ENCODE measurements around the gene ATP6V0E1.

The ATP6V0E1 gene

DNA sequence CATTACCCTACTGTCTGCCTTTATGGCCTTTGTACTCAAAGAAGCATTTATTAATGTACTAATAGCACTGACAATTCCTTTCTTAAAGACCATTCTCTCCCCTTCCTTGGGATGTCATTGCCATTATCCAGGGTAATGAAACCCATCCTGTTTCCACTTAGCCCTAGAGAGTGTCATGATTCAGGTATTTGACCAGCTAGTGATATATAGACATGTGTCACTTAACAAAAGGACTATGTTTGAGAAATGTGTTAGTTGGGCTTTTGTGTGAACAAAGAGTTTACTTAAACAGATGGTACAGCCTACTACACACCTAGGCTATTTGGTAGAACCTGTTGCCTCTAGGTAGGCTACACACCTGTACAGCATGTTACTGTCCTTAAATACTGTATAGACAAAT lies 2.0 kb downstream of the ATP6V0E1 start:
- ChIA-PET CTCF (interaction anchor here (0.6 to 0.7 kb wide), 2 partner anchors 25 to 31 kb away, joined by 3 read pairs; no protein-coding TSS in a partner anchor), POLR2A (no interaction called here)
- no peak for TF ChIP-seq ZIC2 (tag by site-specific recombination; IDR thresholded peaks at IDR 0.05)
- 0 out of 2 replicates have a peak, but pooled peaks have one; percentile 32 for TF ChIP-seq SCRT1 (tag by site-specific recombination; IDR thresholded peaks at IDR 0.05; ENCODE audit: borderline replicate concordance)
- TF ChIP-seq ZNF660 (tag by site-specific recombination; IDR thresholded peaks at IDR 0.05) = no peak
- TF ChIP-seq ZNF214 (tag by site-specific recombination; IDR thresholded peaks at IDR 0.05; ENCODE audit: borderline replicate concordance) = no peak
- peak; percentile 78 for TF ChIP-seq SCRT2 (tag by site-specific recombination; IDR thresholded peaks at IDR 0.05)
- Histone ChIP-seq H3K36me3 (ENCODE audit: control insufficient read depth in 2 of 2, insufficient read depth in 1 of 2, low read length in 2 of 2) (peaks cover 11 to 31% of the 10 kb centered on the region in 2 experiments; a peak in 2 of 3 replicates), H3K27ac (ENCODE audit: extremely low read depth, low read depth, low read length) (no peak overlapping the region), H3K4me1 (ENCODE audit: control insufficient read depth, insufficient read depth, low read length) (no peaks in the 10 kb centered on the region; the same call in 1 of the 2 replicates), H3K4me3 (ENCODE audit: low read depth, low read length) (no peak overlapping the region), H3K9me3 (ENCODE audit: control insufficient read depth, insufficient read depth, low read depth, low read length) (no peaks in the 10 kb centered on the region)

DNA sequence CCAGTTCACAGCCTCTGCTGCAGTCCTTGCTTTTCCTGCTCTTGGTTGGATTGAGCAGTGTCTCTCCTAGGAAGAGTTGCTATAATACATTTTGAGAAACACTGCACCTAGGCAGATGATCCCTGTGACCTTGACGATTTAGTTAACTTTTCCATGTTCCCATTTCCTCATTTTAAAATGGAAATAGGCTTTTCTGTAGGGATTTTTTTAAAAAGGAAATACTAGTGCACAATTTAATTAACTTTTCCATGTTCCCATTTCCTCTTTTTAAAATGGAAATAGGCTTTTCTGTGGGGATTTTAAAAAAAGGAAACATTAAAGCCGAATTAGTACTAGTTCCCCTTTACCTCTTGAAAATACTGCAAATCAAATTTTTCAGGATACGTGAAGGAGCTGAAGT lies 4.7 kb downstream of the ATP6V0E1 start:
- Histone ChIP-seq H3K4me3 (ENCODE audit: low read depth, low read length) (no peak overlapping the region), H3K27ac (ENCODE audit: extremely low read depth, low read depth, low read length) (no peak overlapping the region), H3K4me1 (ENCODE audit: control insufficient read depth, insufficient read depth, low read length) (no peaks in the 10 kb centered on the region; the same call in 1 of the 2 replicates), H3K9me3 (ENCODE audit: control insufficient read depth, insufficient read depth, low read depth, low read length) (no peaks in the 10 kb centered on the region), H3K36me3 (ENCODE audit: control insufficient read depth in 2 of 2, insufficient read depth in 1 of 2, low read length in 2 of 2) (peaks cover 14 to 44% of the 10 kb centered on the region in 2 experiments; a peak in 2 of 3 replicates)
- ChIA-PET POLR2A (no interaction called here), CTCF (interaction anchor here (0.7 to 1.1 kb wide), 2 partner anchors 27 to 188 kb away, joined by 4 read pairs; no protein-coding TSS in a partner anchor)
- TF ChIP-seq, protein P1, sequence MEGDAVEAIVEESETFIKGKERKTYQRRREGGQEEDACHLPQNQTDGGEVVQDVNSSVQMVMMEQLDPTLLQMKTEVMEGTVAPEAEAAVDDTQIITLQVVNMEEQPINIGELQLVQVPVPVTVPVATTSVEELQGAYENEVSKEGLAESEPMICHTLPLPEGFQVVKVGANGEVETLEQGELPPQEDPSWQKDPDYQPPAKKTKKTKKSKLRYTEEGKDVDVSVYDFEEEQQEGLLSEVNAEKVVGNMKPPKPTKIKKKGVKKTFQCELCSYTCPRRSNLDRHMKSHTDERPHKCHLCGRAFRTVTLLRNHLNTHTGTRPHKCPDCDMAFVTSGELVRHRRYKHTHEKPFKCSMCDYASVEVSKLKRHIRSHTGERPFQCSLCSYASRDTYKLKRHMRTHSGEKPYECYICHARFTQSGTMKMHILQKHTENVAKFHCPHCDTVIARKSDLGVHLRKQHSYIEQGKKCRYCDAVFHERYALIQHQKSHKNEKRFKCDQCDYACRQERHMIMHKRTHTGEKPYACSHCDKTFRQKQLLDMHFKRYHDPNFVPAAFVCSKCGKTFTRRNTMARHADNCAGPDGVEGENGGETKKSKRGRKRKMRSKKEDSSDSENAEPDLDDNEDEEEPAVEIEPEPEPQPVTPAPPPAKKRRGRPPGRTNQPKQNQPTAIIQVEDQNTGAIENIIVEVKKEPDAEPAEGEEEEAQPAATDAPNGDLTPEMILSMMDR (tag by site-specific recombination; IDR thresholded peaks at IDR 0.05) = no peak
- TF ChIP-seq PRDM2 (tag by site-specific recombination; IDR thresholded peaks at IDR 0.05; ENCODE audit: borderline replicate concordance) (no peak), ZNF169 (tag by site-specific recombination; IDR thresholded peaks at IDR 0.05) (no peak), ZNF24 (tag by site-specific recombination; IDR thresholded peaks at IDR 0.05) (no peak), ZNF366 (tag by site-specific recombination; conservative IDR thresholded peaks at IDR 0.05) (no peak), YY2 (tag by site-specific recombination; IDR thresholded peaks at IDR 0.05) (no peak), OSR2 (tag by site-specific recombination; IDR thresholded peaks at IDR 0.05) (no peak), ZFP69B (tag by site-specific recombination; IDR thresholded peaks at IDR 0.05) (no peak), ZNF138 (tag by site-specific recombination; IDR thresholded peaks at IDR 0.05; ENCODE audit: borderline replicate concordance) (no peak)

GRCh38 chr5:172990776-172991175 lies 7.2 kb downstream of the ATP6V0E1 start:
- peaks cover 30 to 61% of the 10 kb centered on the region in 2 experiments for H3K36me3 ChIP-seq (ENCODE audit: control insufficient read depth in 2 of 2, insufficient read depth in 1 of 2, low read length in 2 of 2)
- no peaks in the 10 kb centered on the region for H3K9me3 ChIP-seq (ENCODE audit: control insufficient read depth, insufficient read depth, low read depth, low read length)
- CTCF ChIA-PET = interaction anchor here (0.6 kb wide), 1 partner anchor 13 kb away, joined by 3 read pairs; no protein-coding TSS in a partner anchor
- H3K27ac ChIP-seq (ENCODE audit: extremely low read depth, low read depth, low read length) = no peak overlapping the region
- no peak overlapping the region for H3K4me3 ChIP-seq (ENCODE audit: low read depth, low read length)
- POLR2A ChIA-PET = no interaction called here
- no peak for TF ChIP-seq ZNF747 (tag by site-specific recombination; IDR thresholded peaks at IDR 0.05)
- 0 out of 2 replicates have a peak, but pooled peaks have one; percentile 45 for TF ChIP-seq ZNF121 (tag by site-specific recombination; IDR thresholded peaks at IDR 0.05)
- H3K4me1 ChIP-seq (ENCODE audit: control insufficient read depth, insufficient read depth, low read length) = no peaks in the 10 kb centered on the region

All from HEK293 (cell line).